Brain pericyte (primary cell): ENCODE results near the gene TMEM229B.
"Not testable (repeated sequence)": the region's sequence is repeated elsewhere in the genome, so short reads cannot be mapped to it uniquely, and the experiment has no call there.

Source experiments
- DNase-seq: peaks from one replicate; pipeline ENCODE4 v3.0.0-alpha.2; 2012; ENCODE audit warnings: low read depth, low spot score

Gene TMEM229B

DNA sequence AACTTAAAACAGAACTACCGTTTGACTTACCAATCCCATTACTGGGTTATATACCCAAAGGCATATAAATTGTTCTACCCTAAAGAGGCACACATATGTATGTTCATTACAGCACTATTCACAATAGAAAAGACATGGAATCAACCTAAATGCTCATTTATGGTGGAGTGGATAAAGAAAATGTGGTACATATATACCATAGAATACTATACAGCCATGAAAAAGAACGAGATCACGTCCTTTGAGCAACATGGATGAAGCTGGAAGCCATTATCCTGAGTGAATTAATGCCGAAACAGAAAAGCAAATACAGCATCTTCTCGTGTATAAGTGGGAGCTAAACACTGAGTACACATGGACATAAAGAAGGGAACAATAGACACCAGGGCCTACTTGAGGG lies 31.8 kb downstream of the TMEM229B start:
- DNase-seq: no peak

DNA sequence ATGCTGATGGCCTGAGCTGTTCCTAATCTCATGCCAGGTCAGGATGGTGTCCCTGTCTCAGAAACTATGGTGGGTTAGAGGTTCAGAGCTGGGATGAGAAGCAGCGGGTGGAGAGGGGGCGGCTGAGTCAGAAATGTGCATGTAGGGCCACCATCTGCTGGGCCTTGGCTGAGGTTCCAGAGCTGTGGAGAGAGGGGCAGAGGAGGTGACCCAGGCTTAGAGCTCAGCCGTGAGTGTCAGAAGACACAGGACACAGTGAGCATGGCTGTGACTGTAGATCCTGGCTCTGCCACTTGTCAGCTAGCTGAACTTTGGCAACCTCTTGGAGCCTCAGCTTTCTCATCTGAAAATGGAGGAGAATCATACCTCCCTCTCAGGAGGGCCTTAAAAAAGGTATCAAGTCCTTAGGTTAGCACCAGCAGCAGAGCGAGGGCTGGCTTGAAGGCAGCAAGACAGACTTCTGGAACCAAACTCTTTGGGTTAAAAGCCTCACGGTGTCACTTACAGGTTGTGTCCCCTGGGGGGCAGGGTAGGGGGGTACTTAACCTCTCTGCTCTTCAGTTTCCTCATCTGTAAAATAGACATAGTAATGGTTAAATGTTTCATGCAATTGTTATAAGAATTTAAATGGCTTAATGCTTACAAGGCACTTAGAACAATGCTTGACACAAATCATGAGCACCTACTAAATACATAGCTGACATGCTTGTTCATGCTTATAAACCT lies 34.8 kb downstream of the TMEM229B start:
- no peak for DNase-seq

DNA sequence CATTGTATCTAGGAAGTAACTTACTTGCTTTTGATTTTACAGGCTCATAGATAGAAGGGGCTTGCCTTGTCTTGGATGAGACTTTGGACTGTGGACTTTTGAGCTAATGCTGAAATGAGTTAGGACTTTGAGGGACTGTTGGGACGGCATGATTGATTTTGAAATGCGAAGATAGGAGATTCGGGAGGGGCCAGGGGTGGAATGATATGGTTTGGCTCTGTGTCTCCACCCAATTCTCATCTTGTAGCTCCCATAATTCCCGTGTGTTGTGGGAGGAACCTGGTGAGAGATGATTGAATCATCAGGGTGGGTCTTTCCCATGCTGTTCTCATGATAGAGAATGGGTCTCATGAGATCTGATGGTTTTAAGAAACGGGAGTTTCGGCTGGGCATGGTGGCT lies 36.9 kb downstream of the TMEM229B start:
- DNase-seq: not testable (repeated sequence)

DNA sequence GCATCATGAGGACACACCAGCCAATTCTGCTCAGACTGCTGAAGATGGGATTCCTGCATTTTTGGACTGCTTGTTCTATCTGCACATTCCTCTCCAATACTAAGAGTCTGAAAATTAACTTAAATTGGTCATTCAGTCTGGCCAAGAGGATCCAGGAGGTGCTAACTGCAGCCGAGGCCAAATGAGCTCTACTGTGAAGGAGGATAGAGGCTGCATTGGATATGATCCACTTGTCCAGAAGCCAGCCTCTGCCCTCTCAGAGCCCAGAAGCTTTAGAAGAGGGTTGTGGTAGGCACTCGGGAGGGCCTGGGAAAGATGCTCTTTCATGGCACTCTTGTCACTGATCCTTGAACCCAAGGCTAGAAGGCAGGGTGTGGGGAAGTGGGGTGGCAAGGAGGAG lies 39.4 kb downstream of the TMEM229B start:
- no peak for DNase-seq

DNA sequence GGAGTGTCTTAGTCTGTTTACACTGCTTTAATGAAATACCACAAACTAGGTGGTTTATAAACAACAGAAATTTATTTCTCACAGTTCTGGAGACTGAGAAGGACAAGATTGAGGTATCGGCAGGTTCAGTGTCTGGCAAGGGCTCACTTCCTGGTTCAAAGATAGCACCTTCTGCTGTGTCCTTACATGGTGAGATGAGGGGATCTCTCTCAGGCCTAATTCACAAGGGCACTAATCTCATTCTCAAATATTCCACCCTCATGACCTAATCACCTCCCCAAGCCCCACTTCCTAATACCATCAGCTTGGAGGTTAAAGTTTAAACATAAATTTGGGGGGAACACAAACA lies 41.5 kb downstream of the TMEM229B start:
- no peak for DNase-seq

DNA sequence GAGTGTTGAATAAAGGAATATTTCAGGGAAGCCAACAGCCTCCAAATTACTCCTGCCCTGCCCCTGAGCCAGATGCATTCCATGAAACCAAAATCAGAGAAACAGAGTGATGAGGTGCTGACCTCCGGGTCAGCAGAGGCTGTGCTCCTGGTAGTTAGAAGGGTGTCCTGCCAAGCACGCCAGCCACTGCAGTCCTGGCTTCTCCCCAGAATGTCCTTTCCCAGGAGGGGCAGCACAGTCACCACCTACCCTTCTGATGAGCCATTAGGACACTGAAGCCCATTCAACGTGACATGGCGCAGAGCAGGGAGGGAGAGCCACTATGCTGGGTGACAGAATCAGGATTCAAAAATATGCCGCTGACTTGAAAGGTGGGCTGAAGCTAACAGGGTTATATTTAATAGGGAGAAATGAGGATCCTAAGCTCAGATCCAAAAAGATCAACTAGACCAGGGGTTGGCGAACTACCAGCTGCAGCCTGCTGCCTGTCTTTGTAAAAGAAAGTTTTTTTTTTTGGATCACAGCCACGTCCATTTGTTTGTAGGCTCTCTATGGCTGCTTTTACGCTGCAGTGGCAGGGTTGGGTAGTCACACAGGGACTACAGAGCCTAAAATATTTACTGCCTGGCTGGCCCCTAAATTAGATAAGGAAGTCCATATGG lies 42.0 kb downstream of the TMEM229B start:
- DNase-seq: no peak

DNA sequence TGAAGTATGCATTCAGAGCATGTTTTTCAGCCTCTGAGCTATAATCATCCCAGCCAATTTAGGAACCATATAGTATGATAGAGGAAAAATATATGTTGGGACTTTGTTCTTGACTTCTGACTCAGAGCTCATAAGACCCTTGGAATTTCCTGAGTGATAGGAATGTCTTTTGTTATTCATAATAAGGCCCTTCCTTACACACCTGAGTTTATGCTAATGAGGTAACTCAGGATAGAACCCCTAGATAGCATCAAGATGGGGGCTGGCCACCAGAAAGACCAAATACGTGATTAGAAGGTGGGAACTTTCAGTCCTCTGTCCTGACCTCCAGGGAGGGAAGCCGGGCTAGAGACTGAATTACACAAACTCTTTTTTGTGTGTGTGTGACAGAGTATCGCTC lies 44.1 kb downstream of the TMEM229B start:
- no peak for DNase-seq

DNA sequence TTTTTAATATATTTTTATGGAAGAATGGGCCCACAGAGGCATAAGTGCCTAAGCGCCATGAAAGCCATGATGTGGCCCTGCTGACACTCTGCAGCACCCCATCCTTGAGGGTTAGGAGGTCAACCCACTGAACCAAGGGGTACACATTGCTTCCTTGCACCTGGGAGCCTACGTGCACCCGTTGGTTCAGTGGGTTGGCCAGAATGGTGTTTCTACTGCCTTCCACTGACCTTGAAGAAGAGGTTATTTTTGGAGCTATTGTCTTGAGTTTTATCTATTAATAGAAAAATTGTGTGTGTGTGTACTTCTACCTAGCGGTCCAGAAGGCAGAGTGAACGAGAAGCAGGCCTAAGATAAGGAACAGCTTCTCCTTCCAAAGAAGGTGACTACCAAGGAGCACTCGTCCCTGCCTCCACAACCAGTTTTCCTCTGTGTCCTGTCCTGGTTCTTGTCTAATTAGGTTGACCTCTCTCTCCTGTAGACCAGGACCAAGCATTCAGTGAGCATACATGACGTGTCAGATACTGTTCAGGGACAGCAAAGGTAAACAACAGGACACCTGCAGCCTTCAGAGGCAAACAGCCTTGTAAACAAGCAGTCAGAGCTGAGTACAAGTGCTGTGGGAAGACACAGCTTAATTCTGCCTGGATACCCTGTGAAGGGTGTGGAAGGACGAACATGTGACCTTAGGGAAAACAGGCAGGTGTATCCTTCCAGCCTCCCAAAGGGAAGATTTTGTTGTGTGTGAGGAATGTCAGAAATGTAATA lies 46.2 kb downstream of the TMEM229B start:
- no peak for DNase-seq

DNA sequence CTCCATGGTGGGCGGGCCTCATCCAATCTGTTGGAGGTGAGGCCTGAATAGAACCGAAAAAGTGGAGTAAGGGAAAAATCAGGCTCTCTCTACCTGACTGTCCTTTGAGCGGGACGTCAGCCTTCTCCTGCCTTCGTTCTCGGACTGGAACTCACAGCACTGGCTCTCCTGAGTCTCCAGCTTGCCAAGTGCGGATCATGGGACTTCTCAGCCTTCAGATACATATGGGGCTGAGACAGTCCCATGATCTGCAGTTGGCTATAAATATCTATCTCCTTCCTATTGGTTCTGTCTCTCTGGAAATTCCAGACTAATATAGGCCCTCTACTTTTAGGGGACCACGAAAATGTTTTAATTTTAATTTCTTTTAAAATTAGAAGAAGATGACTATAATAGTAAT lies 46.8 kb downstream of the TMEM229B start:
- DNase-seq: no peak

DNA sequence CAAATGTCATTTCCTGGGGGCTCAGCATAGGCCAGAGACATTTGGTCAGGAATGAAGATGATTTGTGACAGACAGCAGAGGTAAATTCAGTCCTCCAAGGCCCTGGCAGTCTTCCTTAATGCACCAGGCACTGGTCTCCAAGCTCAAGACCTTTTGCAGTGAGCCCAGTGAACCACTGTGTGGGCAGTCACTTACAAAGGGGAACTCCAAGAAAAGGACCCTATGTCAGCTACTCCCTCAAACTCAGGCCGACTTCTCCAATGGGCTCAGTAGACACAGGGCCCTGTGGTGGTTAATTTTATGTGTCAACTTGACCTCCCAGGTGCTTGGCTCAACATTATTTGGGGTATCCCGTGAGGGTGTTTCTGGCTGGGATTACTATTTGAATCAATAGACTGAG lies 47.3 kb downstream of the TMEM229B start:
- DNase-seq: no peak

DNA sequence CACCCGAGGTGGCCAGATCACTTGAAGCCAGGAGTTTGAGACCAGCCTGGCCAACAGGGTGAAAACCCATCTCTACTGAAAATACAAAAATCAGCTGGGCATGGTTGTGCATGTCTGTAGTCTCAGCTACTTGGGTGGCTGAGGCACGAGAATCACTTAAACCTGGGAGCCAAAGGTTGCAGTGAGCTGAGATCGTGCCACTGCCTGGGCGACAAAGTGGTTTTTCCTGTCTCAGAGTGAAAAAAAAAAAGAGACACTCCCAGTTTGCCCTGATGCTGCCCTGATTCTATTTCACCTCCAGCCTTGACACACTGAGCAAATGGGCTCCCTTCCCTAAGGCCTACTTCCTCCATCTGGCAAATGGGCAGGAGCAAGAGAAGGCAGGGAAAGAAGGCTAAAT lies 48.0 kb downstream of the TMEM229B start:
- DNase-seq: no peak

DNA sequence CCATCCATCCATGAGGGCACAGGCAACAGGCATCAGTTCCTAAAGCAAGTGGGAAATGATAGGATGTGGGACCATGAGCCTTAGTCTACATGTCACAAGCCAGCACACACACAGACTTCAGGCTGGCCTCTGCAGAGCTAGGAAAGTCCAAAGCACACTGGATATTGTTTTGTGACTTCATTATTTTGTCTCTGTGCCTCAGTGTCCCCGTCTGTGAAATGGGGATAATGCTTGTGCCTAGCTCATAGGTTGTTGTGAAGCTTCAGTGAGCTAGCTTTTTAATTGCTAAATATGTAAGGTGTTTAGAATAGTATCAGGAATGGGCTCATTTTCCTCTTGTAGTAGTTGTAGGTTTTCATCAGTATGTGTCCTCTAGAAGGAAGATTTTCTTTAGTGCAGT lies 49.6 kb downstream of the TMEM229B start:
- no peak for DNase-seq

DNA sequence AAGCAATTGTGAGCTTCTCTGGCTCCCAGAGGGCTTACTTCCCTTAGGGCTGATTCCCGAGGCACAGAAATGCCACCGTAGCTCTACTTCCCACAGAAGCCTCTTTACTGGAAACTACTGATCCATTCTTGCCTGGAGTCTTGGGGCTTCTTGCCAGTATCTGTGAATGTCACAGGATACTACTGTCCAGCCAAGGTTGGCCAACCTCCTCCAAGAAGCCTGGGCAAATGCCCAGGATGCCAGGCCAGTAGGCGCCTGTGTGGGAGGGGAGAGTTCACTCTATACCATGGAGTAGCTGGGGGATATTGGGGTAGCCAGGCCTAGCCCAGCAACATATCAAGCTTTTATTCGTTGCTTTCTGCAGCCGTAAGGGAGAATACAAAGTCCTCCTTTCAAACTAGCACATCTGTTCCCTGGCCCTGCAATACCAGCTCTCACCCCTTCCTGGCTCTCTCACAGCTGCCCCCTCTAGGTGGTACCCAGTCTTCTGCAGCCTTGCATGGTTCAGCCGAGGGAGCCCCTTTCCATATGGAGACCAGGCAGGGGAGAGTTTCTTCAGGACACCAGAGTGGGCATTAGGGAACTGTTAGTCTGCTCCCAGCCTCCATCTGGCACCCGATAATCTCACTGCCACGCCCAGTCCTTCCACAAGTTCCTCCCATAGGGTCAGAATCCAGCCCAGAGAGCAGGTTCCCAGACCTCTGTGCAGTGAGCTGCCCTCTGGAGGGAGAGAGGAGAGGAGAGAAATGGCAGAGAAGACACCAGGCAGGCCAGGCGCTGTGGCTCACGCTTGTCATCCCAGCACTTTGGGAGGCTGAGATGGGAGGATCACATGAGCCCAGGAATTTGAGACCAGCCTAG lies 52.3 kb downstream of the TMEM229B start:
- DNase-seq: no peak

DNA sequence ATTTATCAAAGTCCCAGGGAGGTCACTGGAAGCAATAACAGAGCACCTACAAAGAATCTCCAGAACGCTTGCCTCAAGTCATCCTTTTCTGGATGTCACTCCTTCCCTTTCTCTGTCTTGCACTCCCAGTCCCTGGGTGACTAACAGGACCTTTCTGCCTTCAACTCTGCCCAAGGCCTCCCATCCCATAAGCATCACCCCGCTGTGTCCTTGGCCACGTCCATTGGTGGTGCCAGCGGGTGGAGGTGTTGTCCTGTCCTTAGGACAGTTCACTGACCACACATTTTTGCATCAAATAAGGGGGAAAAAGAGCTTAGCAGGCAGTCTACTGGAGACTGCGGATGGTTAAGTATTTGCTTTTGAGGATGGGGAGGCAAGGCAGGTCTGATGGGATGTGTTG lies 52.9 kb downstream of the TMEM229B start:
- no peak for DNase-seq

DNA sequence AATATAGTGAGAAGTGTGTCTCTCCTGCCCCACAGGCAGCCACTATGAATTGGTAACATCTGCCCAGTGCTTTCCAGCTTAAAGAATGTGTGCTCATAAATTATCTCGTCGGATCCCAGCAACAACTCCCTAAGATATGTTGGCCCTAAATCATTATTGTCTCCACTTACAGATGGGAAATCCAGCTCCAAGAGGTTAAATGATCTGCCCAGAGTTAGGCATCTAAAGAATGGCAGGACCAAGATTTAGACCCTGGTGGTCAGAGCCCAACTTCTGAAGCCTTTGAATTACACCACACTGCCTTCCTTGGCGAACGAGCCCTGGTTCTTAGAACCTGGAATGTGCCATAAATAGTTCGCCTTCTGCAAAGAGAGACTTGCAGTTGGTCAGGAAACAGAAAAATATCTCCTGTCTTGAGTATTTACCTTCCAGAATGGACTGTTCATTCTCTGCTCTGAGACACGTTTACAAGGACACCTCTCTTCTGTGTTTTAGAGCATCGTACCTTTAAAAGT lies 56.4 kb downstream of the TMEM229B start:
- no peak for DNase-seq

DNA sequence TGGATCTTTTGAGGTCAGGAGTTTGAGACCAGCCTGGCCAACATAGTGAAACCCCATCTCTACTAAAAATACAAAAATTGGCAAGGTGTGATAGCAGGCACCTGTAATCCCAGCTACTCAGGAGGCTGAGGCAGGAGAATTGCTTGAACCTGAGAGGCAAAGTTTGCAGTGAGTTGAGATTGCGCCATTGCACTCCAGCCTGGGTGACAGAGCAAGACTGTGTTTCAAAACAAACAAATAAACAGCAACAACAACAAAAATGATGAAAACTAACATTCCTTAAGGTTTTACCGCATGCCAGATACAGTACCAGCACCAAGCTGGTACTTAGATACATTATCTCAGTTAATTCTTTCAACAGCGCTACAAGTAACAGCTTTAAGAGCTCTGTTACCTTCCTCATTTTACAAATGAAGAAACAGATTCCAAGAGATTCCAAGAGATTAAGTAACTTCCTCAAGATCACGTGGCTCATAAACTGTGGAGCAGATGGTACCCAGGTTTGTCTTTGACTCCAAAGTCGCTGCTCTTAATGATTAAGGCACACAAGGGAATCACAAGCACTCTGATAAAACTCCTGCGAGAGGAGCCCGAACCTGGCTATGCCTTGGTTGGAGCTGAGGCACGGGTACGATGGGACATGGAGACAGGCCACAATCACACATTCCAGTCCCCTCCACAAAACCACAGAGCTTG lies 58.9 kb downstream of the TMEM229B start:
- no peak for DNase-seq

DNA sequence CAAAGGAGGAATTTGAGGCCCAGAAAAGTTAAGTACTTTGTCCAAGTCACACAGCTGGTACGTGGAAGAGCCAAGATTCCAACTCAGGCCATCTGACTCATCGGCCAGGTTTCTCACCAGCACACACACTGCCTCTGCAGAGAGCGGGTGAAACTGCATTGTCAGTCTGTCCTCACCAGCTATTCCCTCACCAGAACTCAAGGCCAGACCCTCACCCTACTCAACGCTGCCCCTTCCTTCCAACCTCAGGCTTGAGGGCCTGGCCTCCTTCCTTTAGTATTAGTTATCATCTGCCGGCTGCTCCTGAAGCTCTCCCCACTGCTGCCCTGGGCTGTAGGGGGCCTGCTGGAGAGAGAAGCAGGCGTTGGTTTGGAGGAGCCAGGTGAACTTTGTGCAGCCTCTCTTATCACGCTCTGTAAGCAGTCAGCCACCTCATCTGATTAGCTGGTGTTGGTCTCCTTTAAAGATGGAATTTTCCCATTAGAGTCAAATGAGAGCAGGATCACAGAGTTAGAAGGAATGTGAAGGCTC lies 60.0 kb downstream of the TMEM229B start:
- no peak for DNase-seq

DNA sequence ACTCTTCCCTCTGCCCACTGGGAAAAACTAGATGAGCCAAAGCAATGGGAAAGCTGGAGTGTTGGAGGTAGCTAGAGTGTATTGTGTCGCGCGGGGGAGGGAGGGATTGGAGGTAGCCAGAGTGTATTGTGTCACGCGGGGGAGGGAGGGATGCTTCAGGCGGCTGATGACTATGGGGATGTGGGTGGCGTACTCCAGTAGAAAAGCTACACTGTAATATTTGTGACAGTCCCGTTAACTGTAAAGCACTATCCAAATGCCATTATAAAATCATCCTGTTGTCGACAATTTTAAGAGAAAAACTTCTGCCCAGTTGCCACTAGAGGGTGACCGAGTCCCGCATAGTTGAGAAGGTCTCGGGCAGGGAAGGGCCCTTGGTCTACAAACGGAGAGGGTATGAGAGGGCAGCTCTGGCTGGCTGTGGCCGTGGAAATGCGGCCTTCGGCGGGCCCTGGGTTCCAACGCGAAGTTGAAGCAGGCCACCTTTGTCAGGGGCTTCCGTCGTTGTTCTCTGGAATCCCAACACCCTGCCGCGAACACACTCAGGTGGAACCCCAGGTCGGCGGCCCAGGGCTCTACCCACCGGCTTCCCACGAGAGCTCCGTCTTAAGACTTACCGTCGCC lies 61.4 kb downstream of the TMEM229B start:
- peak; percentile 27 for DNase-seq

DNA sequence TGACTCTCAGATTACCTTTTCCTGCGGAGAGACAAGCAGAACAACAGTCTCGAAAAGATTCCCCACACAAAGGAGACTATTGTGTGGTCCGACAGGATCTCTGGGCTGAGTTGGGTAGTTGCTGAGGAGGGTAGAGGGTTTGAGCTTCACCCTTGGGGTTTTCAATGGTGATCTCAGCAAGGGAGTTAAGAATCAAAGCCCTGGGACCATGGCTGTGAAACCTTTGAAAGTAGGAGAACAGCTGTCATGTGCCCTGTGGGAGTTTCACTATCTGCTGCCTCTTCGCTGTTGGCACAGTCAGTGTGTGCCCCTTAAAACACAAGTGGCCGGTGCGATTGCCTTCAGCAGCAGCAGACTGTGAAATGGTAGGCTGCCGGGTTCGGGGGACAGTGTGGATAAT lies 62.4 kb downstream of the TMEM229B start:
- no peak for DNase-seq

DNA sequence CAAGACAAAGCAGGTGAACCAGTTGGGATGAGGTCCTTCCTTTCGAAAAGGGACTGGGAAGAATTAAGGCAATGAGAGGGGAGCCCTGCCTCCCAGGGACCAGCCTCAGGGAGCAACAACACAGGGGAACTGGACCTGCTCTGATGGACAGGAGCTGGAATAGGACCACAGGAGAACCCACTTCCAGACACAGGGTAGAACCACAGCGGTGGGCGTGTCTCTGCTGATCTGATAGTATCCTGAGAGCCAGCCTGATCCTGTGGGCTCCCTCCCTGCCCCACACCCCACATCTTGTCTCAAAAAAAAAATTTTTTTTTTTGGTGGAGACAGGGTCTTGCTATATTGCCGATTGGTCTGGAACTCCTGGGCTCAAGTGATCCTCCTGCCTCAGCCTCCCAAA lies 62.9 kb downstream of the TMEM229B start:
- no peak for DNase-seq
